Activated naive CD8-positive, alpha-beta T cell treated with anti-CD3 and anti-CD28 coated beads for 36 hours (primary cell): ENCODE results near the gene SLC9A4. TPM values are rescaled to one million over a fixed set of nuclear protein-coding genes. Genes with fewer than 3 reads are reported as not detected.
"Not testable (repeated sequence)": the region's sequence is repeated elsewhere in the genome, so short reads cannot be mapped to it uniquely, and the experiment has no call there.

Experiments used
- DNase-seq: peaks from one replicate; pipeline ENCODE4 v3.0.0; 2021
- H3K27ac Mint-ChIP-seq: one replicate; pipeline ENCODE4 v1.8.0; 2022; ENCODE audit warnings: mild to moderate bottlenecking, moderate library complexity, mixed read lengths
- H3K27me3 Mint-ChIP-seq: one replicate; pipeline ENCODE4 v1.8.0; 2022; ENCODE audit warnings: mild to moderate bottlenecking, mixed read lengths
- H3K36me3 Mint-ChIP-seq: one replicate; pipeline ENCODE4 v1.8.0; 2021; ENCODE audit warnings: mild to moderate bottlenecking, mixed read lengths
- H3K4me1 Mint-ChIP-seq: one replicate; pipeline ENCODE4 v1.8.0; 2021; ENCODE audit warnings: mixed read lengths
- H3K4me3 Mint-ChIP-seq: one replicate; pipeline ENCODE4 v1.8.0; 2022; ENCODE audit warnings: mild to moderate bottlenecking, moderate library complexity, mixed read lengths
- H3K9me3 Mint-ChIP-seq: one replicate; pipeline ENCODE4 v1.8.0; 2022; ENCODE audit warnings: mixed read lengths
- total RNA-seq, 2 experiments: library from RNA; stranded (reverse); gene quantifications; one replicate each; pipeline ENCODE4 v1.2.3, GENCODE V29; 2021

The SLC9A4 gene
- total RNA-seq, 2 experiments from 2014 or later, result not detected

DNA sequence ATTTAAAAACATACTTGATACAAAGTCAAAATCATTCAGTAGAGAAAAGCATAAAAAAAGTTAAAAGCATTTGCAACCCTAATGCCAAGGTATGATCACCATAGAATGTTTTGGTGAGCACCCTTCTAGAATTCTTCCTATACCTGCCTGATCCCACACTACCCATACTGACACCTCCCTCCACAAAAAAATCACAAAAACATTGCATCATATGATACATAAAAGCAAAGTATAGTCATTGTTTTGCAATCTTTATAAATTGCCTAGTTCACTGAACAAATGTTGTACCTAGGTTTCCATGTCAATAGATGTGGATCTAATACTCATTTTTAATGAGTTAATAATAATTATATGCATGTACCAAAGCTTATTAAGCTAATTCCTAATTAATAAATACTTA, 54.1 kb downstream of the SLC9A4 start:
- DNase-seq, result no peak
- no peaks in the 10 kb centered on the region for H3K4me1 Mint-ChIP-seq
- H3K27me3 Mint-ChIP-seq, result peaks cover 8% of the 10 kb centered on the region
- no peak overlapping the region for H3K27ac Mint-ChIP-seq
- H3K9me3 Mint-ChIP-seq, result no peaks in the 10 kb centered on the region
- no peak overlapping the region for H3K4me3 Mint-ChIP-seq
- no peaks in the 10 kb centered on the region for H3K36me3 Mint-ChIP-seq

DNA sequence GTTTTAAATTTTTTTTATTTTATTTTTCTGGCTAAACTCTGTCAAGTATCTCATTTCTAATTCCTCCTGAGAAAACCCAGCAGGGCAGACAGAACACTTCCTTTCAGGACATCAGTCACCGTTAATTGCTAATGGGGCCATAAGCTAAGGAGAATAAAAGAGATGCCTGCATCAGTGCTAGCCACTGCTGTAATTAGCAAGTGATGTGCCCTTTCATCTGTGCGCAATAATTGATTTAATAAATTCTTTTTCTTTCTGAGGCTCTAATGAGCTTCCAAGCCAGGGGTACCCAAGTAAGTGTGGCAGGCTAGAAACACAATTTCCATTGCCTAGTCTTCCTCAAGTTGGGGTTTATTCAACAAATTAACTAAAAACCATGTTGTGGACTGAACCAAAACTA, 65.5 kb downstream of the SLC9A4 start:
- no peak overlapping the region for H3K4me3 Mint-ChIP-seq
- H3K36me3 Mint-ChIP-seq, result no peaks in the 10 kb centered on the region
- H3K27me3 Mint-ChIP-seq, result peaks cover 21% of the 10 kb centered on the region
- no peaks in the 10 kb centered on the region for H3K9me3 Mint-ChIP-seq
- no peaks in the 10 kb centered on the region for H3K4me1 Mint-ChIP-seq
- no peak for DNase-seq
- H3K27ac Mint-ChIP-seq, result no peak overlapping the region

DNA sequence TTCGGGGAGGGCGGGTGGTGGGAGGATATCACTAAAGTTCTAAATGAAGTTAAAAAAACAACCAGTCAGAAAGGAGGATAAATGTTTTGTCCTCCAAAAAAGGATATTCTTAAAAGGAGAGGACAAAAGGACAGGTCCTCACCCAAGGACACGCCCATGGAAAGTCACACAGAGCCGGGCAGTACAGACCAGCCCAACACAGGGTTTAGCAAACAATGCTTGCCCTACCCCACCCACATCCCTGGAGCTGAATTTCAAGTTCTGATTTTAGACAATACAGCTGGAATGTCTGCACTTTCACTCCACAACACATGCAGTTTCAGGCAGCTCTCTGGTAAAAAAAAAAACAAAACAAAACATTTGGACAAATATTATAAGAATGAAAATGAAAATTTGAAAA, 67.9 kb downstream of the SLC9A4 start:
- H3K27ac Mint-ChIP-seq, result no peak overlapping the region
- peaks cover 26% of the 10 kb centered on the region for H3K27me3 Mint-ChIP-seq
- no peaks in the 10 kb centered on the region for H3K36me3 Mint-ChIP-seq
- no peaks in the 10 kb centered on the region for H3K4me1 Mint-ChIP-seq
- no peaks in the 10 kb centered on the region for H3K9me3 Mint-ChIP-seq
- no peak overlapping the region for H3K4me3 Mint-ChIP-seq
- no peak for DNase-seq

DNA sequence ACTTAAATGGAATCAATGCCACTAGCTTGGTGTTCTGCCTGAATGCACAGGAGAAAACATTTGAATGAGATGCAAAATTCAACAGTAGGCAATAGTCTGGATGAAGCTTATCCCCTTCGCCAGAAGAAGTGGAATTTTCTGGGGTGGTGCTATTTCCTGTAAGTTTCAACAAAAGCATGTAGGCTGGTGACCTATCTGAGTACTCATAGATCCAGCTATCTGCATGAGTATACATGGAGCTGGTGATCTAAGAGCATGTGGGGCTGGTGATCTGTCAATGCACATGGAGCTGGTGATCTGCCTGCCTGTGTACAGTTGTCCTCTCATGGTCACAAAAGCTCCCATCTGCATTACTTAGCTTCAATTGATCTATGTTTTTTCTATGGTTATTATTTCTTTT, 71.2 kb downstream of the SLC9A4 start:
- Mint-ChIP-seq H3K27ac (no peak overlapping the region), H3K4me3 (no peak overlapping the region), H3K4me1 (no peaks in the 10 kb centered on the region), H3K9me3 (peaks cover 9% of the 10 kb centered on the region), H3K36me3 (no peaks in the 10 kb centered on the region), H3K27me3 (peaks cover 17% of the 10 kb centered on the region)
- DNase-seq, result no peak

DNA sequence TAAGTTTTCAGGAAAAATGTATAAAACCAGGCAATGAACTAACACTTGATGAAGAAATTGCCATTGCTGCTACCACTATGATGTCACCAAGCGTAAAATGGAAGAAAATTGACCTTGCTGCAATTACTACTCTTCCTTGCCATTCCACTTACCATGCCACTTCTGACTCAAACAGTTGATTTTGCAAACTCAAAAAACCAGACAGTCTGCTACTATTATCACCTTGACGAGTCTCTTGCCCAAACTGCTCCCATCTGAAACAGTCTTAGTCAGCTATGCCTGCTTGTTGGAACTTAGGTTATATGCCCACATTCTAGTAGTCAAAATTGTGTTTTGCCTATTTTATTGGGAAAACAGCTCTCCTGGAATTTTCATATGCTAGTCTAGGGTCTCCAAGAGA, 74.4 kb downstream of the SLC9A4 start:
- Mint-ChIP-seq H3K4me3 (no peak overlapping the region), H3K4me1 (no peaks in the 10 kb centered on the region), H3K9me3 (peaks cover 20% of the 10 kb centered on the region), H3K27me3 (peaks cover 7% of the 10 kb centered on the region), H3K36me3 (no peaks in the 10 kb centered on the region), H3K27ac (no peak overlapping the region)
- no peak for DNase-seq

DNA sequence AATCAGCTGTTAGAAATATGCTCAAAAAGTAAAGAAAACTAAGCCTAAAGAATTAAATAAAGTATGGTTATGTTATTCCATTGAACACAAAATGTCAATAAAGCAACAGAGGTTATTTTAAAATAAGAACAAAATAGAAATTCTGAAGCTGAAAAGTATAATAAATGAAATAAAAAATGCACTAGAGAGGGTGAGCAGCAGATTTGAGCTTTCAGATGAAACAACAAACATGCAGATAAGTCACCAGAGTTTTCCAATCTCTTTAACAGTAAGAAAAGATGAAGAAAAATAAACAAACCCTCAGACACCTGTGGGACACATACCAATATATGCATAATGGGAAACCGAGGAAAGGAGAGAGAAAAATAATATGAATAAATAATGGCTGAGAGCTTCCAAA, 76.0 kb downstream of the SLC9A4 start:
- Mint-ChIP-seq H3K4me3 (no peak overlapping the region), H3K27me3 (peaks cover 7% of the 10 kb centered on the region), H3K36me3 (no peaks in the 10 kb centered on the region), H3K4me1 (no peaks in the 10 kb centered on the region), H3K9me3 (peaks cover 20% of the 10 kb centered on the region), H3K27ac (no peak overlapping the region)
- no peak for DNase-seq

DNA sequence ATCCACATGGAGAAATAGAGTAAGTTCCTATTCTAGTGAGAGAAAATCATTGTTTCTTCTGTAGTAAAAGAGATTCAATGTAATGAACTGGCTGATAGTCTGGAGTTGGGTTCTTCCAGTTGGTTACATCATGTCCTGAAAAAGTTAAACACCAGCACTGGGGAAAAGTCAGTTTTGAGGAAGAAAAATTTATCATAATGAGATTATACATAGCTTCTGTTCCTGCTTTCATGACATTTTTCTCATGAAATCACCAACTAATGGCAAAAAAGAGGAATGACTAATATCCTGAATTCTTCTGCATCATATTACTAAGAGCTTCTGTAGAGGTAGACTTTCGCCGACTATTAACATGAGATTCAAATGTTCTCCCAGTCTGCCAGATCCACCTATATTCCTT, 77.1 kb downstream of the SLC9A4 start:
- no peaks in the 10 kb centered on the region for H3K36me3 Mint-ChIP-seq
- H3K27me3 Mint-ChIP-seq, result peaks cover 4% of the 10 kb centered on the region
- no peaks in the 10 kb centered on the region for H3K4me1 Mint-ChIP-seq
- H3K27ac Mint-ChIP-seq, result no peak overlapping the region
- no peak overlapping the region for H3K4me3 Mint-ChIP-seq
- H3K9me3 Mint-ChIP-seq, result peaks cover 20% of the 10 kb centered on the region
- no peak for DNase-seq

DNA sequence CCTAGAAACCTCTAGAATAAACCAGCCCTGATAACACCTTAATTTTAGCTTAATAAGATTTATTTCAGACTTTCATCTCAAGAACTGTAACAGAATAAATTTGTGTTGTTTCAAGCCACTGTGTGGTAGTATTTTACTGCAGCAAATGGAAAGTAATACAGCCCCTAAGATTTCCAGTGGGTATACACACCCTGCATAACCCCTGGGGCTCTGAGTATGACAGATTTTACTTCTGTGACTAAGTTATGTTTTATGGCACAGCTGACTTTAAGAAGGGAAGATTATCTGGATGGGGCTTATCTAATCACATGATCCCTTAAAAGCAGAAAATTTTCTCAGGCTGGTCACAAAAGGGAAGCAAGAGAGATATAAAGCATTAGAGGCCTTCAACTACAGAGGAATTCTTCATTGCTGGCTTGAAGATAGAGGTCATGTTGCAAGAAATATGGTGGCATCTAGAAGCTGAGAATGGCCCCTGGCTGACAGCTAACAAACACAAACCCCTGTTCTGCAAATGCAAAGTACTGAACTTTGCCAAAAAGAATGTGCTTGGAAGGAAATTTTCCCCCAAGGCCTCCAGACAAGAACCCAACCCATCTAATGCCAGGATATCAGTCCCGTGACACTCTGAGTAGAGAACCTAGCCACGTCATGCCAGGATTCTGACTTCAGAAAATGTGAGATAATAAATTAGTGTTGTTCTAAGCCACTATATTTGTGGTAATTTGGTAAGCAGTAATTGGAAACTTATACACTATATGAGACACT, 78.5 kb downstream of the SLC9A4 start:
- H3K27me3 Mint-ChIP-seq, result no peaks in the 10 kb centered on the region
- H3K4me1 Mint-ChIP-seq, result no peaks in the 10 kb centered on the region
- no peak overlapping the region for H3K4me3 Mint-ChIP-seq
- peaks cover 20% of the 10 kb centered on the region for H3K9me3 Mint-ChIP-seq
- no peak overlapping the region for H3K27ac Mint-ChIP-seq
- H3K36me3 Mint-ChIP-seq, result no peaks in the 10 kb centered on the region
- no peak for DNase-seq

DNA sequence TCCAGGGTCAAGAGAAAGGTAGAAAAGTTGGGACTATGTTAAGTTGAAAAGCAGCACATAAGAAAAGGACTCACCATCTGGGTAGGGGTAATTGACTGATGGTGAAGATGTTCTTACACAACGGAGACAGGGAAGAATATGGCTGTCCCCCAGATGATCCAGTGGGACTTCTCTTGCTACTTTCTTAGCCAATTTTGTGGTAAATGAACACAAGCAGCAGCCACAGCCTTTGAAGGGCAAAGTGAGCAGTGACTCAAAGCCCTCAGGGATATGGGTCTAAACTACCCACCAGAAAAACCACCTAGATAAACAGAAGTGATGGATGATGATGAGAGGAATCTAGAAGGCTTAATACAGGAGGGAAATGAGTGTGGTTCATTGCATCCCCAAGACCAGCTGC, 80.6 kb downstream of the SLC9A4 start:
- no peaks in the 10 kb centered on the region for H3K27me3 Mint-ChIP-seq
- H3K9me3 Mint-ChIP-seq, result peaks cover 13% of the 10 kb centered on the region
- no peak overlapping the region for H3K4me3 Mint-ChIP-seq
- no peak overlapping the region for H3K27ac Mint-ChIP-seq
- no peaks in the 10 kb centered on the region for H3K36me3 Mint-ChIP-seq
- H3K4me1 Mint-ChIP-seq, result no peaks in the 10 kb centered on the region
- no peak for DNase-seq

DNA sequence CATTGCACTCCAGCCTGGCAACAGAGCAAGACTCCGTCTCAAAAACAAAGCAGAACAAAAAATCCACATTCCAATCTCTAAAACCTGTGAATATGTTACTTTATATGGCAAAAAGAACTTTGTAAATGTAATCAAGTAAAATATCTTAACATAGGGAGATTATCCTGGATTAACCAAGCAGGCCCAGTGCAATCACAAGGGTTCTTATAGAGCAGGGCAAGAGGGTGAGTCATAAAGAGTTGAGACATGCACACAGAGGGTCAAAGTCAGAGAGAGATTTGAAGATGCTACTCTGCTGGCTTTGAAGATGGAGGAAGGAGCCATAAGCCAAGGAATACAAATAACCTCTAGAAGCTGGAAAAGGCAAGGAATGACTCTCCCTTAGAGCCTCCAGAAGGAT, 85.4 kb downstream of the SLC9A4 start:
- no peak overlapping the region for H3K4me3 Mint-ChIP-seq
- H3K36me3 Mint-ChIP-seq, result no peaks in the 10 kb centered on the region
- no peak overlapping the region for H3K27ac Mint-ChIP-seq
- H3K27me3 Mint-ChIP-seq, result no peaks in the 10 kb centered on the region
- H3K4me1 Mint-ChIP-seq, result no peaks in the 10 kb centered on the region
- DNase-seq, result no peak
- peaks cover 4% of the 10 kb centered on the region for H3K9me3 Mint-ChIP-seq

DNA sequence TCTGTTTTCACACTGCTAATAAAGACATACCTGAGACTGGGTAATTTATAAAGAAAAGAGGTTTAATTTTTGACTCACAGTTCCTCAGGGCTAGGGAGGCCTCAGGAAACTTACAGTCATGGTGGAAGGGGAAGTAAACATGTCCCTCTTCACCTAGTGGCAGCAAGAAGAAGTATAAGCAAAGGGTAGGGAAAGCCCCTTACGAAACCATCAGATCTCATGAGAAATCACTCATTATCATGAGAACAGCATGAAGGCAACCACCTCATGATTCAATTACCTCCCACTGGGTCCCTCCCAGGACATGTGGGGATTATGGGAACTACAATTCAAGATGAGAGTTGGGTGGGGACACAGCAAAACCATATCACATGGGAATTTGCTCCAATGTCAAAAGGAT, 89.5 kb downstream of the SLC9A4 start:
- not testable (repeated sequence) for DNase-seq, H3K36me3 Mint-ChIP-seq, H3K27me3 Mint-ChIP-seq, H3K4me3 Mint-ChIP-seq, H3K4me1 Mint-ChIP-seq, H3K27ac Mint-ChIP-seq
- H3K9me3 Mint-ChIP-seq, result peaks cover 11% of the 10 kb centered on the region

DNA sequence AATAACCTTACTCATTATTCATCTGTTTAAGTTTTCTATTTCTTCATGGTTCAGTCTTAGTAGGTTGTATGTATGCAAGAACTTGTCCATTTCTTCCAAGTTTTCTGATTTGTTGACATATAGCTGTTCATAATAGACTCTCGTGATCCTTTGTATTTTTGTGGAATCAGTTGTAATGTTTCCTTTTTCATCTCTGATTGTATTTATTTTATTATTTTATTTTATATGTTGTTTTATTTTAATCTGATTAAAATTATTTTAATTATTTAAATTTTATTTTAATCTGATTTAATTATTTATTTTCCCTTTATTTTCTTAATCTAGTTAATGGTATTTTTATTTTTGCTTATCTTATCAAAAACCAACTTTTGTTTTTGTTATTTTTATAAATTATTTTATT, 102.9 kb downstream of the SLC9A4 start:
- DNase-seq, result no peak
- Mint-ChIP-seq H3K4me1 (no peaks in the 10 kb centered on the region), H3K27me3 (peaks cover 33% of the 10 kb centered on the region), H3K4me3 (no peak overlapping the region), H3K36me3 (no peaks in the 10 kb centered on the region), H3K9me3 (peaks cover 9% of the 10 kb centered on the region), H3K27ac (no peak overlapping the region)

DNA sequence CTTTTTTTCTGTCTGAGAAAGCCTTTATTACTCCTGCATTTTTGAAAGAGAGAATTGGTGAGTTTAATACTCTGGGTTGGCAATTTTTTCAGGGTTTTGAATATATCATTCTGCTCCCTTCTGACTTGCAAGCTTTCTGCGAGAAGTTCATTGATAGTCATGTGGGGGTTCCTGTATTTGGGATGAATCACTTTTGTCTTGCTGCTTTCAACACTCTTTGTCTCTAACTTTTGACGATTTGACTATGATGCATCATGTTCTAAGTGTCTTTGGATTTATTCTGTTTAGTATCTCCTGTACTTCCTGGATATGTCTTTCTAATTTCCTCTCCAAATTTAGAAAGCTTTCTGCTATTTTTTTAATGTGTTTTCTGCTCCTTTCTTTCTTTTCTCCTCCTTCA, 105.3 kb downstream of the SLC9A4 start:
- peaks cover 36% of the 10 kb centered on the region for H3K27me3 Mint-ChIP-seq
- H3K4me1 Mint-ChIP-seq, result peaks cover 7% of the 10 kb centered on the region
- no peaks in the 10 kb centered on the region for H3K36me3 Mint-ChIP-seq
- H3K4me3 Mint-ChIP-seq, result no peak overlapping the region
- H3K27ac Mint-ChIP-seq, result no peak overlapping the region
- DNase-seq, result no peak
- H3K9me3 Mint-ChIP-seq, result peaks cover 11% of the 10 kb centered on the region

DNA sequence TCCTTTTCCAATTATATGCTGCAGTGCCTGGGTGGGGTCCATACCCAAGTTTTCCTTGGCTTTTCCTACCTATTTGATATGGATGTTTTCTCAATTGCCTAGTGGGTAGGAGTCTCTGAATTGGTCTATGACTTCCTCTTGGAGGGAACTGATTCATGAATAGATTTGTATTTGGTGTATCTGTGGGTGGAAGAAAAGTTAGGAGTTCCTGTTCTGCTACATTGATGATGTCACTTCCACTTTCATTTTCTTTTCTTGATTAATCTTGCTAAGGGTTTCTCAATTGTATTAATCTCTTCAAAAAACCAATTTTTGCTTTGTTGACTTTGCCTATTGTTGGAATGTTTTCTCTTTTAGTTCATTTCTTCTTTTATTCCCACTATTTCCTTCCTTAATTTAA, 108.9 kb downstream of the SLC9A4 start:
- peaks cover 20% of the 10 kb centered on the region for H3K27me3 Mint-ChIP-seq
- peaks cover 7% of the 10 kb centered on the region for H3K4me1 Mint-ChIP-seq
- H3K27ac Mint-ChIP-seq, result no peak overlapping the region
- no peak for DNase-seq
- H3K36me3 Mint-ChIP-seq, result no peaks in the 10 kb centered on the region
- peaks cover 11% of the 10 kb centered on the region for H3K9me3 Mint-ChIP-seq
- H3K4me3 Mint-ChIP-seq, result peak overlapping the region; percentile 16

DNA sequence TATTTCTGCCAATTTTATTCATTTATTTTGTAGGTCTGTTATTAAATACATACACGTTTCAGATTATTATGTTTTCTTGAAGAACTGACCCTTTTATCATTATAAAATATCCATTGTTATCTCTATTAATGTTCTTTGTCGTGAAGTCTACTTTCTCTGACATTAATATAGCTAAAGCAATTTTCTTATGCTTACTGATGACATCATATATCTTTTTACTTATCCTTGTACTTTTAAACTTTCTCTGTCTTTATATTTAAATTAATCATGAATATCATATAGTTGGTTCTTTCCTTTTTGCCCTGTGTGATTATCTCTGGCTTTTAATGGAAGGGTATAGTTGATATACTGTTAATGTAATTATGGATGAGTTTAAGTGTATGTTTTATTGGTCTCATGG, 109.8 kb downstream of the SLC9A4 start:
- Mint-ChIP-seq H3K27me3 (peaks cover 13% of the 10 kb centered on the region), H3K9me3 (peaks cover 11% of the 10 kb centered on the region), H3K27ac (no peak overlapping the region), H3K36me3 (no peaks in the 10 kb centered on the region), H3K4me3 (no peak overlapping the region), H3K4me1 (peaks cover 7% of the 10 kb centered on the region)
- no peak for DNase-seq
